ENCODE results near the gene TWIST1. TPM values are rescaled to one million over a fixed set of nuclear protein-coding genes. Genes with fewer than 3 reads are reported as not detected.

TWIST1 gene
- total RNA-seq, 1 donor from 2014 or later, result not detected

DNA sequence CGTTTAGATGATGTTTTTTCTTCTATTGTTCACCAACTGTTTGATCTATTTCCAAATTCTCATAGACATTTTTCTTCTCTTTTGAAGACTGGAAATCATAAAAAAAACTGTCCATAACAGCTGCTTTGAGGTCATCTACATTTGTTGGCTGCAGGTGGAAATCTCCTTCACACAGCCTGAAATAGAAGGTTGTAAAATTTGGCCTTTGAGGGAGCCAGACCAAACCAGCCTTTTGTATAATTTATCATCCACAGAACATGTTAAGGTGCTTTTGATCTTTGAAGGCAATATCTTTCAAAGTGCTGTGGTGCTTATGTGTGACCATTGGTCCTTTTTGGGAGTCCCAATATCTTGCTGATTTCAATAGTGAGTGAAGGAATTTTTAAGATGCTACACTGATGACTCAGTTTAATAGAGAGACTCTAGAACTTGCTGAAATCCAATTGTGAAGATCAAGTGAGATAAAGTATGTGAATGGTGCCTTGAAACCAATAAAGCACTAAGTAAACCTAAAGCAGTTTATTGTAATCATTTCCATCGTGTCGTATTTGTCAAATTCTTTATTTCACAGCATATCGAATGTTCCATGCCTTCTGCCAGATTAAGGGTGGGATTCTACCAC lies 22.4 kb upstream of the TWIST1 start:
- DNase-seq (ENCODE audit: low read depth), result no peak
- no peak overlapping the region for H3K4me3 ChIP-seq (ENCODE audit: low read depth, low read length)
- no peak for TF ChIP-seq CTCF (conservative IDR thresholded peaks at IDR 0.05; ENCODE audit: low read depth, low read length)

DNA sequence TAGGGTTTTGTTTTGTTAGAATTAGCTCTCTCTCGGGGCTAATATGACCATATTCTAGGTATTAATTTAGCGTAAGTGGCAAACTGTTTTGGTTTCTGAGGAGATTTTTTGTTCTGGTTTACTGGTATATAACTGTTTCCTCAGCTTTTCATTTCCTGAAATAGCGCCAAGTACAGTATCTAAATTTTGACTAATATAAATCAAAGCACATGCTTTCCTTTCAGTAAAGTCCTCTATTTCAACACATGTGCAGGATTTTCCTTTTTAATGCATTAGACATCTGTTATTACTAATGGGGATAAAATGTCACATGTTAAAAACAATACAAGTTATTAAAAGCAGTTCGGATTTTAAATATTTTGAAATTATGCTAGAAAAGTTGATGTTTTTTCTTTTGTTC lies 16.4 kb upstream of the TWIST1 start:
- DNase-seq (ENCODE audit: low read depth), result no peak
- no peak overlapping the region for H3K4me3 ChIP-seq (ENCODE audit: low read depth, low read length)
- TF ChIP-seq CTCF (conservative IDR thresholded peaks at IDR 0.05; ENCODE audit: low read depth, low read length), result no peak

GRCh38 chr7:19133390-19133789 lies 16.0 kb upstream of the TWIST1 start:
- H3K4me3 ChIP-seq (ENCODE audit: low read depth, low read length), result no peak overlapping the region
- no peak for DNase-seq (ENCODE audit: low read depth)
- TF ChIP-seq CTCF (conservative IDR thresholded peaks at IDR 0.05; ENCODE audit: low read depth, low read length), result no peak

GRCh38 chr7:19128856-19129255 lies 11.4 kb upstream of the TWIST1 start:
- TF ChIP-seq CTCF (conservative IDR thresholded peaks at IDR 0.05; ENCODE audit: low read depth, low read length), result no peak
- no peak for DNase-seq (ENCODE audit: low read depth)
- no peak overlapping the region for H3K4me3 ChIP-seq (ENCODE audit: low read depth, low read length)

GRCh38 chr7:19121977-19122588 lies 4.6 kb upstream of the TWIST1 start:
- DNase-seq (ENCODE audit: low read depth), result peak; percentile 12
- TF ChIP-seq CTCF (conservative IDR thresholded peaks at IDR 0.05; ENCODE audit: low read depth, low read length), result peak; percentile 89
- no peak overlapping the region for H3K4me3 ChIP-seq (ENCODE audit: low read depth, low read length)

DNA sequence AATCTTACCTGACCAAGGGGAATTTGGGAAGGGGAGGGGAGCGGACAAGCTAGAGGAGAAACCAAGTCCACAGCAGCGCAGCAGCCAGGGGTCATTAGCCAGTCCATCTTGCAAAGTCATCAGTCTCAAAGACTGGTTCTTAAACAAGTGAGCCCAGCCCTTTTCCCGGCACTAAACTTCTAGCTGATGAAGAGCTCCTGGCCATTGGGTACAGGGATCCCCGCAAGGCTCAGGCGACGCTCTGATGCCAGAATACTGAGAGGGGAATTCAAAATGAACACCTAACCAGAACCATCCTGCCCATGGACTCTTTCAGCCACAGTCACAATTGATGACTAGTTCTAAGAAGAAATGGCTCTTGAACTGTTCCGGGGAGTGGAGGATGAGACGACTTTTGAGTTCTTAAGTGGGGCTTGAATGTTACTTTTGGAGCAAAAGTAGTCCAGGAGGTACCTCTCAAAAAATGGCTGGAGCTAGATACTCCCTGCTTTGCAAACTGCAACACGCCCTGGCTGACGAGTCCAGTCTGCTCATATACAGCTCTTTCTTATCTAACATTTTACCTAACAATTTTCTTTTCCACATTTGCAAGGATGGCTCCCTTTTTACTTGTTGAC lies 2.5 kb upstream of the TWIST1 start:
- DNase-seq (ENCODE audit: low read depth), result no peak
- no peak overlapping the region for H3K4me3 ChIP-seq (ENCODE audit: low read depth, low read length)
- no peak for TF ChIP-seq CTCF (conservative IDR thresholded peaks at IDR 0.05; ENCODE audit: low read depth, low read length)
